Measurements from ENCODE around the gene ADGRL4.

- TF ChIP-seq CTCF (IDR thresholded peaks at IDR 0.05): no peak
- TF ChIP-seq POLR2AphosphoS5 (IDR thresholded peaks at IDR 0.05): no peak
Observed at GRCh38 chr1:78843111-78843510, 163.4 kb downstream of the ADGRL4 start.

Data from suprapubic skin (tissue), 3 donors.